Stomach smooth muscle (tissue), 2 donors: ENCODE data around the gene CFAP57.

Experiments
- H3K27ac ChIP-seq: one replicate; pipeline ENCODE4 v1.7.0; 2013; ENCODE audit warnings: mild to moderate bottlenecking, low read length, inconsistent platforms
- H3K27me3 ChIP-seq, 2 donors: one replicate each; pipeline ENCODE4 v1.7.0; 2013; ENCODE audit warnings: low read length in 2 of 2; ENCODE audit not compliant: insufficient read depth in 2 of 2, control insufficient read depth in 1 of 2
- H3K36me3 ChIP-seq, 2 donors: one replicate each; pipeline ENCODE4 v1.7.0; 2013; ENCODE audit warnings: low read length in 2 of 2; ENCODE audit not compliant: control insufficient read depth in 2 of 2, insufficient read depth in 2 of 2
- H3K4me1 ChIP-seq: one replicate; pipeline ENCODE4 v1.7.0; 2013; ENCODE audit warnings: low read length; ENCODE audit not compliant: control insufficient read depth, insufficient read depth
- H3K4me3 ChIP-seq, 2 donors: one replicate each; pipeline ENCODE4 v1.7.0; 2013; ENCODE audit warnings: low read length in 2 of 2
- H3K9ac ChIP-seq, 2 donors: one replicate each; pipeline ENCODE4 v1.7.0; 2013; ENCODE audit warnings: low read length in 2 of 2, mild to moderate bottlenecking in 1 of 2
- H3K9me3 ChIP-seq, 2 donors: one replicate each; pipeline ENCODE4 v1.7.0; 2013; ENCODE audit warnings: low read length in 2 of 2; ENCODE audit not compliant: control insufficient read depth in 2 of 2
- donor health status: healthy.
- donor health status: Pancreatic carcinoma.

Gene CFAP57

DNA sequence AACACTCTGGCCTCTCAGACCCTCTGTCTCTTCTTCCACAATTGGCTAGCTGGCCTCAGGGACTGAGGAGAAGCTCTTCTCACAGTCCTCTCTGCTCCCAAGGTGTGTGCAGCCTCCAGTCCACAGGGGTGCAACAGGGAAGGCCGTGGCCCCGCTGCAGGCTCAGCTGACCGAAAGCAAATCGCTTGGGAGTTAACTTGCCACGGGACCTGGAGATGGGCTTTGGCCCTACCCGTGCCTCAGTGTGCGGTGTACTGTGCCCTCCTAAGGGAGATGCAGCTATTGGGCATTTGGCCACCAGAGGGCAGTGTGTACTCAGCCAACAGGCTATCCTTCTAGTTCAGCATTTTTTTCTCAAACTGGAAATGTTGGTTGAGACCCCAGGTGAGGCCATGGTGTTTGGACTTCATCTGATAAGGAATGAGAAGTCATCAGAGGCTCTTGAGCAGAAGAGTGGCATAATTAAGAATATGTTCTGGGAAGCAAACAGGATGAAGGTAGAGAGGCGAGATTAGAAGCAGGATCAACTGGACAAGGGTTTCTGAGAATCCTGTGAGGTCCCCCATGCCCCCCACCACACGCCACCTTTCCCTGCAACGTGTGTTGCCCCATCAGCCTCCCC is 55.1 kb downstream of the CFAP57 start:
- Histone ChIP-seq H3K27me3 (peaks cover 0 to 2% of the 10 kb centered on the region in 2 donors), H3K27ac (no peak overlapping the region), H3K9ac (no peak overlapping the region), H3K4me3 (no peak overlapping the region), H3K4me1 (peaks cover 8% of the 10 kb centered on the region), H3K9me3 (no peaks in the 10 kb centered on the region), H3K36me3 (no peaks in the 10 kb centered on the region)

DNA sequence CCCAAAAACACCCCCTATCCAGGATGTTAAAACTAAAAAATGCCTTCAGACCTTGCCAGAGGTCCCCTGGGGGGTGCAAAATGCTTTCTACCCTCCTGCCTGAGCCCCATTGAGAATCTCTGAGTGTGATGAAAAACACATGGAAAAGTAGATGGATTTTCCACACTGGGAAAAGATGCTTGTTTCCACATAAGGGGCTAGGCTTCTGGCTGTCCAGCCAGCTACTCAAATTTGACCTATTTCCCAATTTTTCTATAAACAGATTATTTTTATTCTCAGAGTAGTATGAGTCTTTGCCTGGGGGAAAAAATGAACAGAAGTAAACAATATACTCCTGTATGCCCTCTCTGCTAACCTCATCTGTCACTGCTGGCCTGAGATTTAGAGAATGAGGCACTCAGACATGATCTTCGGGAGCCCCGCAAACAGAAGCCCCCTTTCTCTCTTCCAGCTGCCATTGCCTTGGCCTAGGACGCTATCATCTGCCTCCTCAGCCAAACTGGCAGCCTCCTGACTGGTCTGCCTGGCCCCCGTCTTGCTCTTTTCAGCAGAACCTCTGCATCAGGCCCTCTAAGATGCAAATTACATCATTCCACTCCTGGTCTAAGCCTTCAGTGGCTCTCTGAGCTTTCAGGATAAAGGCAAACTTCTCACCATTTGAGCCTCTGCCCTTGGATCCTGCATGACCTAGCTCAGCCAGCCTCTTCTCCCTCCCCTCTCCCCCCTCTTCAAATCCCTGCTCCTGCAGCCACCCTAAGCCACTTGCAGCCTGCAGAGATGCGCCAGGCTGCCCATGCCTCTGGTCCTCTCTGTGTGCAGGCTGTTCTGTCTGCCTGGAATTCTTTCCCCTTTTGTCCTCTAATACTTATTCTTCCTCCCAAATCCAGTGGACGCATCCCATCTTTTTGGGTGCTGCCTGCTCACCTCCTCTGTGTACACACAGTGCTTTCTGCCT is 58.0 kb downstream of the CFAP57 start:
- Histone ChIP-seq H3K4me1 (peaks cover 8% of the 10 kb centered on the region), H3K27ac (no peak overlapping the region), H3K4me3 (no peak overlapping the region), H3K9ac (no peak overlapping the region), H3K36me3 (no peaks in the 10 kb centered on the region), H3K9me3 (no peaks in the 10 kb centered on the region), H3K27me3 (peaks cover 0 to 3% of the 10 kb centered on the region in 2 donors)

DNA sequence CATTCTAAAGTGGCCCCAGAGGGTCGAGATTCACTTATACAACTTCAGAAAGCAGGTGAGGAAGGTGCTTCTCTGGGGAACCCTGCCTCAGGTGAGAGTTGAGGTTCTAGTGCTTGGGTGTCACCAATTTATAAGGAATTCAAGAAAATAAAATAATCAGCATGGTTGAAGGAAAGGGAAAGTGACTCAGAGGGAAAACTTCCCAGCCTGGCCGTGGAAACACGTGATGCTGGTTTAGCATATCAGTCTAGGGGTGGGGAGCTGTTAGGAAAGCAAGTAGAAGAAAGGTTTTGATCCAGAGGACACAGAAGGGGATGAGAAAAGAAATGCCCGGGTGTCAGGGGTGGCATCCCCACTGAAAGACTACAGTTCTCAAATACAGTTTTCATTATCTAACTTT is 59.9 kb downstream of the CFAP57 start:
- Histone ChIP-seq H3K27ac (no peak overlapping the region), H3K9ac (no peak overlapping the region), H3K36me3 (no peaks in the 10 kb centered on the region), H3K27me3 (peaks cover 0 to 5% of the 10 kb centered on the region in 2 donors), H3K4me1 (peaks cover 7% of the 10 kb centered on the region), H3K4me3 (no peak overlapping the region), H3K9me3 (no peaks in the 10 kb centered on the region)

DNA sequence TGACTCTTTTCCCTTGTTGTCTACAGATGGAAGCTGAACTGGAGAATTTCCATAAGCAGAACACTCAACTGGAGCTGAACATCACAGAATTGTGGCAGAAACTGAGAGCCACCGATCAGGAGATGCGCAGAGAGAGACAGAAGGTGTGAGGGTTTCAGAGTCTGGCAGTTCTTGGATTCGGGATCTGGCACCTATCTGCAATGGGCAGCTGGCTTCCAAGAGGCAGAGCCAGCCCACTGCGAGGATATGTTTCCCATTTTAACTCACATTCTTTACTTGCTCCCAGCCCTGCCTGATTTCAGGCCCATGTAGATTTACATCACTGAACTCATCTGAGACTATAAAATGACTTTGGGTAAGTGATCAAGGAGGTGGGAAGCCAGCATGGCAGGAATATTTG is 60.4 kb downstream of the CFAP57 start:
- H3K36me3 ChIP-seq = no peaks in the 10 kb centered on the region
- H3K27me3 ChIP-seq = peaks cover 0 to 5% of the 10 kb centered on the region in 2 donors
- no peak overlapping the region for H3K4me3 ChIP-seq
- no peak overlapping the region for H3K9ac ChIP-seq
- no peak overlapping the region for H3K27ac ChIP-seq
- H3K9me3 ChIP-seq = no peaks in the 10 kb centered on the region
- H3K4me1 ChIP-seq = peaks cover 5% of the 10 kb centered on the region

DNA sequence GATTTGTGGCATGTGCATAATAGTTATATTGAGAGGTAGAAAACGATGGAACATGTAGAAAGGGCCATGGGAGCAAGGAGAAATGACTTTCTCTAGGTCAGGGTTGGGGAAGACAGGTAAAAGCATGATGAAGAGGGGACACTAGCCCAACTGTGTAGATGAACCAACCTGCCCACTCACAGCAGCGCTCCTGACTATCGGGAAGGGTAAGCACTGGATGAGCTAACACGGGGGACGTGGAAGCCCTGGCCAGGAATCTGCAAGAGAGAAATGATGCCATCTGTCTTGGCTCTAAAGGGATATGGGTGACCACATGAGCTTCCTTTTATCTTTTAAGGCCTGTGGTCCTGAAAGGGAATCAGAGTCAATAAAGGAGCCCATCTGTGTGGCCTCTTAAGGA is 61.5 kb downstream of the CFAP57 start:
- no peak overlapping the region for H3K4me3 ChIP-seq
- no peak overlapping the region for H3K9ac ChIP-seq
- no peaks in the 10 kb centered on the region for H3K9me3 ChIP-seq
- H3K27ac ChIP-seq = no peak overlapping the region
- H3K27me3 ChIP-seq = peaks cover 0 to 5% of the 10 kb centered on the region in 2 donors
- peaks cover 5% of the 10 kb centered on the region for H3K4me1 ChIP-seq
- no peaks in the 10 kb centered on the region for H3K36me3 ChIP-seq

DNA sequence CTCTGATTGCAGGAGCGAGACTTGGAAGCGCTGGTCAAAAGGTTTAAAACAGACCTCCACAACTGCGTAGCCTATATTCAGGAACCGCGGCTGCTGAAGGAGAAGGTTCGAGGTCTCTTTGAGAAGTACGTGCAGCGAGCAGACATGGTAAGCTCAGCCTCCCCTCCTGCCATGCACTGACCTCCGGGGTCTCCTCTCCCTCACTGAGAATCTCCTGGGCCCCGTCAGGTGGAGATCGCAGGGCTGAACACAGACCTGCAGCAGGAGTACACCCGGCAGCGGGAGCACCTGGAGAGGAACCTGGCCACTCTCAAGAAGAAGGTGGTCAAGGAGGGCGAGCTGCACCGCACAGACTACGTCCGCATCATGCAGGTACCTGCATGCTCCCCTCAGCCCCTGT is 62.1 kb downstream of the CFAP57 start:
- H3K4me1 ChIP-seq = peaks cover 5% of the 10 kb centered on the region
- H3K27ac ChIP-seq = no peak overlapping the region
- H3K27me3 ChIP-seq = peaks cover 0 to 5% of the 10 kb centered on the region in 2 donors
- no peak overlapping the region for H3K9ac ChIP-seq
- no peak overlapping the region for H3K4me3 ChIP-seq
- H3K36me3 ChIP-seq = no peaks in the 10 kb centered on the region
- no peaks in the 10 kb centered on the region for H3K9me3 ChIP-seq

DNA sequence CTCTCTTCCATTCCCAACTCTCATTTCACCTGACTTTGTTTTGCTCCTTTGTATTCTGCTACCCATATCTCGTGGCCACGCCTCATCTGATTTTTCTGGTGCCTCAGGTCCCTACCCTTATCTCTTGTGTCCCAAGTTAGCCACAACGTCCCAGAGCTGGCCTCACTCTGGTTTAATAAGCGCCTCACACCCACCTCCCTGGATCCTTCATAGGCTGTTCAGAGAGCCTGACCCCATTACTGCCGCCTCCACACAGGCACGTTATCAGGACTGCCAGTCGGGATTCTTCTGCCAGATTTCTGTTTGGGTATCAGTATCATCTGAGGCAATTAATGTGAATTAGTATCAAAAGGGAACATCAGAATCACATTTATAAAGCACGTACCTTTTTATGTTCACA is 62.9 kb downstream of the CFAP57 start:
- H3K4me3 ChIP-seq = no peak overlapping the region
- peaks cover 0 to 5% of the 10 kb centered on the region in 2 donors for H3K27me3 ChIP-seq
- H3K27ac ChIP-seq = no peak overlapping the region
- H3K9me3 ChIP-seq = no peaks in the 10 kb centered on the region
- peaks cover 5% of the 10 kb centered on the region for H3K4me1 ChIP-seq
- H3K36me3 ChIP-seq = no peaks in the 10 kb centered on the region
- H3K9ac ChIP-seq = no peak overlapping the region

DNA sequence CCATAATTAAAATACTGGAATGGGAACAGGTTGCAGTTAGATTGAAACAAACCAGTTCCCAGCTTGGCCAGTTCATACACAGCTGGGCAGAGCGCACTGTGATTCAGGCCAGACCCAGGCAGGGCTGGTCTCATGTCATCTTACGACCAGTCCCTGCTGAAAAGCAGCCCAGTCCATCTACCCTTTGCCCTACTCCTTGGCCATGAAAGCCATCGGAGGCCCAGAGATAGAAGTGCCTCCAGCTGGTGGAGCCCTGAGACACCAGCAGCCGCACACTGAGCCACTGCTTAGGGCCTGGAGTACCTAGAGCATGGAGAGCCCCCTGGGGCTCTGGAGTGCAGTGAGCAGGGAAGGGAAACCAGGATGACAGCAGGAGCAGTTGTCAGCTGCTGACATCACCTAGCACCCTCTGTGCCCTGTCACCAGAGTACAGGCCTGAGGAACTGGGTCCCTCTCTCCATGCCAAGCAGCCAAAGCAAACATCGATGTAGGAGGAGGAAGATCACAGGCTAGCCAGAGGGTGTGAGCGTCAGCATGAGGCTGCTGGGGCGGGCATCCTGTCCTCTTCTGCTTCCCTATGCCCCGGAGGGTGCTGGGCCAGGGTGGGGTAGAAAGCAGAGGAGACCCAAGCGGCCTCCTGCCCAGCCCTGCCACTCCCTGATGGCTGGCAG is 63.5 kb downstream of the CFAP57 start:
- H3K9ac ChIP-seq = no peak overlapping the region
- no peak overlapping the region for H3K4me3 ChIP-seq
- H3K4me1 ChIP-seq = peaks cover under 1% of the 10 kb centered on the region
- no peak overlapping the region for H3K27ac ChIP-seq
- H3K9me3 ChIP-seq = no peaks in the 10 kb centered on the region
- H3K36me3 ChIP-seq = no peaks in the 10 kb centered on the region
- H3K27me3 ChIP-seq = peaks cover 0 to 5% of the 10 kb centered on the region in 2 donors

DNA sequence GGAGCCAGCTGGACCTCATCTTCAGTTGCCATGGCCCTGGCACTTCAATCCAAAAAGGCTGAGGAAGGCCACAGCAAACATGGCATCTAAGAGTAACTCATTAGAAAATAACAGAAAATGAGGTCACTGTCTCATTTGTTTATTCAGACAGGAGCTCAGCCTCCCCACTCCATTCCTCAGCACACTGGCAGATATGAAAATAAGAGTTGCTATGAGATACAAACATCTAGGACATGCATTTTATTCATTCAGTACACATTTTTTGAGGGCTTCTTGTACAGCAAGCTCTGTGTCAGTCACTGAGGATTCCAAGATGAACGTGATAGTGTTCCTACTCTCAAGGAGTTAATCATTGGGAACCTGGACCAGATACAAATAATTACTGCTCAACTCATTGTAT is 65.0 kb downstream of the CFAP57 start:
- Histone ChIP-seq H3K9ac (no peak overlapping the region), H3K9me3 (no peaks in the 10 kb centered on the region), H3K27me3 (peaks cover 0 to 5% of the 10 kb centered on the region in 2 donors), H3K4me3 (no peak overlapping the region), H3K27ac (no peak overlapping the region), H3K36me3 (no peaks in the 10 kb centered on the region), H3K4me1 (no peaks in the 10 kb centered on the region)

DNA sequence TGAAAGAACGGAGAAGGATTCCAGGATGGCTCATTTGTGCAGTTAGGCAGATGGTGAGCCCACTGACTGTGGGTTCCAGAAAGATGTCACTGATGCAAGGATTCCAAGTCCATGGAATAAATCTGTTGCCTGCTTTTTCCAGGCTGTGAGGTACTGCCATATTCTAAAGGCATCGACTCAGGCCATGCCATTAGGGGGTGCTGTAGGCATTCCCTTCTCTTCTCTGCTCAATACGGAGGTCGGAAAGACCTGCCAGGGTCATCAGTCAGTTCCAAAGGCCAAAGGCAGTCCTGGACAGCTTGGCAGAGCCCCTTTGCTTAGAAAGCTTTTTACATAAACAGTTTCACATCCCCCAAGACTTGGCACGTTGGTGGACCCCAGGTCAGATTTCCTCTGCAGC is 66.0 kb downstream of the CFAP57 start:
- Histone ChIP-seq H3K4me3 (no peak overlapping the region), H3K4me1 (no peaks in the 10 kb centered on the region), H3K9ac (no peak overlapping the region), H3K27ac (no peak overlapping the region), H3K27me3 (peaks cover 0 to 5% of the 10 kb centered on the region in 2 donors), H3K36me3 (no peaks in the 10 kb centered on the region), H3K9me3 (no peaks in the 10 kb centered on the region)
